Esophagus muscularis mucosa (tissue), 3 donors: ENCODE results near the gene CCDC87.

Experiments used
- POLR2AphosphoS5 ChIP-seq, 2 donors: sonication (generic); formaldehyde crosslinking; IDR thresholded peaks; one replicate each; pipeline ENCODE4 v1.6.1; 2017; ENCODE audit warnings: antibody characterized with exemption in 2 of 2
- TF ChIP-seq, protein P1 (sequence below), 3 experiments: fragments of 200-600 bp in 2 of 3; fragments of 450-650 bp in 1 of 3; sonication (generic) in 2 of 3; IDR thresholded peaks; one replicate each; pipeline ENCODE4 v1.5.1; 2017 to 2019; ENCODE audit warnings: antibody characterized with exemption in 3 of 3, mild to moderate bottlenecking in 2 of 3, moderate library complexity in 1 of 3

DNA sequence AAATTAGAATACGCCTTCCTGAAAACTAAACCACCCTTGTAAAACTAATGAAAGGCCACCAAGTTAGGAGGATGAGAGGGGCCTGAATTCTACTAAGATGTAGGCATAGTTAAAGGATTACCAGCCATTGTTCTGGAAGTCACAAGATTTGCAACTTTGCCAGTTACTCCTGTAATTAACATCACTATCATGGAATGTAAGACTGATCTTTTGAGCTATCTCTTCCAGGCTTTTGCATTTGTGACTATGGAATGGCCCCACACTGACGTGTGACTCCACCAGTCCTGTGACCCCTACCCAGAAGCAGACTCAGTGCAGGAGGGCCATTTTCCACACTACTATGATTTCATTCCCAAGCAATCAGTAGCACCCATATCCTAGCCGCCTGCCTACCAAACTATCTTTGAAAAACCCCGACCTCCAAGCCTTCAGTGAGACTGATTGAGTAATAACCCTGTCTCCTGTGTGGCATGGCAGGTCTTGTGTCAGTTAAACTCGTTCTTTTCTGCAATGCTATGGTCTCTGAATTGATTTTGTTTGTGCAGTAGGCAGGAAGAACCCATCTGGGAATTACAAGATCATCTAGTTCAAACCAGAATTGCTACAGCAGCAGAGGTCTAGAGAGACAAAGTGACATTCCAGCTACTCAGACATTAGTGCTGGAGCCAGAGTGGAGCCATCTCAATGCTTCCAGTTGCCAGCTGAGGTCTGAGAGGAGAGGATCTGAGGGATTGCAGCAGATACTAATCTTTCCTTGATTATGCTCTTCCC, 22.6 kb downstream of the CCDC87 start:
- TF ChIP-seq, protein P1, sequence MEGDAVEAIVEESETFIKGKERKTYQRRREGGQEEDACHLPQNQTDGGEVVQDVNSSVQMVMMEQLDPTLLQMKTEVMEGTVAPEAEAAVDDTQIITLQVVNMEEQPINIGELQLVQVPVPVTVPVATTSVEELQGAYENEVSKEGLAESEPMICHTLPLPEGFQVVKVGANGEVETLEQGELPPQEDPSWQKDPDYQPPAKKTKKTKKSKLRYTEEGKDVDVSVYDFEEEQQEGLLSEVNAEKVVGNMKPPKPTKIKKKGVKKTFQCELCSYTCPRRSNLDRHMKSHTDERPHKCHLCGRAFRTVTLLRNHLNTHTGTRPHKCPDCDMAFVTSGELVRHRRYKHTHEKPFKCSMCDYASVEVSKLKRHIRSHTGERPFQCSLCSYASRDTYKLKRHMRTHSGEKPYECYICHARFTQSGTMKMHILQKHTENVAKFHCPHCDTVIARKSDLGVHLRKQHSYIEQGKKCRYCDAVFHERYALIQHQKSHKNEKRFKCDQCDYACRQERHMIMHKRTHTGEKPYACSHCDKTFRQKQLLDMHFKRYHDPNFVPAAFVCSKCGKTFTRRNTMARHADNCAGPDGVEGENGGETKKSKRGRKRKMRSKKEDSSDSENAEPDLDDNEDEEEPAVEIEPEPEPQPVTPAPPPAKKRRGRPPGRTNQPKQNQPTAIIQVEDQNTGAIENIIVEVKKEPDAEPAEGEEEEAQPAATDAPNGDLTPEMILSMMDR (IDR thresholded peaks at IDR 0.05) = no peak
- no peak for TF ChIP-seq POLR2AphosphoS5 (IDR thresholded peaks at IDR 0.05)
